Measurements from ENCODE around the gene SEC31B. TPM values are rescaled to one million over a fixed set of nuclear protein-coding genes. Genes with fewer than 3 reads are reported as not detected.

SEC31B gene
- total and polyA plus RNA-seq, 2 donors (not counting 3 experiments of a cell fraction or from before 2014, with no cell fraction given): 11.1 to 14.4 TPM

GRCh38 chr10:100504096-100504495 lies 15.6 kb downstream of the SEC31B start:
- Histone ChIP-seq H3K27ac (ENCODE audit: insufficient read depth, low read depth, low read length) (no peak overlapping the region), H3K4me2 (ENCODE audit: insufficient read depth, low read length) (no peak overlapping the region), H4K20me1 (replicated peaks; ENCODE audit: control insufficient read depth, extremely low read depth, insufficient read depth, low read length) (no peaks in the 10 kb centered on the region), H3K9me1 (replicated peaks; ENCODE audit: control insufficient read depth, extremely low read depth, insufficient read depth, low read length) (no peaks in the 10 kb centered on the region), H3K27me3 (ENCODE audit: control insufficient read depth in 2 of 2, insufficient read depth in 2 of 2, low read length in 2 of 2) (no peaks in the 10 kb centered on the region), H3K36me3 (ENCODE audit: control insufficient read depth in 2 of 2, extremely low read depth in 1 of 2, insufficient read depth in 2 of 2, low read length in 2 of 2) (peaks cover 0 to 2% of the 10 kb centered on the region in 2 experiments), H3K4me3 (replicated peaks in 1 of 3; ENCODE audit: insufficient read depth in 1 of 3, low read depth in 1 of 3, low read length in 3 of 3) (no peak overlapping the region), H3K9me3 (replicated peaks; ENCODE audit: control insufficient read depth, insufficient read depth, low read length) (no peaks in the 10 kb centered on the region), H2AFZ (ENCODE audit: low read depth, low read length) (no peak overlapping the region), H3K9ac (replicated peaks; ENCODE audit: extremely low read depth, insufficient read depth, low read length) (no peak overlapping the region), H3K4me1 (ENCODE audit: control insufficient read depth, extremely low read depth, insufficient read depth, low read length) (no peaks in the 10 kb centered on the region), H3K79me2 (ENCODE audit: control insufficient read depth, insufficient read depth, low read length) (no peaks in the 10 kb centered on the region)
- DNase-seq (ENCODE audit: low read depth, low spot score) (no peak), FAIRE-seq (no peak)
- dilution Hi-C loops (cut with MboI; ENCODE audit: extremely low pct_ligation_motif_present, low sequenced_read_pairs): no loop called here
- POLR2A ChIA-PET: no interaction called here
- no TSS peak for BruUV-seq (replicated peaks)
- intact Hi-C loops (cut with micrococcal nuclease): no loop called here
- CTCF ChIA-PET: interaction anchor here (1.3 to 2.5 kb wide), 2 partner anchors 11 to 22 kb away, joined by 3 to 10 read pairs; no protein-coding TSS in a partner anchor
- no peak for TF ChIP-seq JUN (IDR thresholded peaks at IDR 0.05; ENCODE audit: borderline replicate concordance, insufficient read depth, insufficient read length, low read depth)
- TF ChIP-seq GATA2 (IDR thresholded peaks at IDR 0.05; ENCODE audit: insufficient read depth, insufficient read length, low read depth, low read length): no peak
- TF ChIP-seq POLR2A (IDR thresholded peaks at IDR 0.05; ENCODE audit: low read depth, low read length): no peak
- TF ChIP-seq EZH2 (IDR thresholded peaks at IDR 0.05; ENCODE audit: borderline replicate concordance, low read depth, low read length, severe bottlenecking): no peak
- TF ChIP-seq FOS (IDR thresholded peaks at IDR 0.05; ENCODE audit: borderline replicate concordance, insufficient read depth, low read length): no peak
- no peak for TF ChIP-seq CTCF (IDR thresholded peaks at IDR 0.05; ENCODE audit: extremely low read depth in 1 of 2, insufficient read depth in 1 of 2, low read depth in 1 of 2, low read length in 2 of 2)
- no peak for TF ChIP-seq POLR2AphosphoS5 (IDR thresholded peaks at IDR 0.05; ENCODE audit: insufficient read depth, low read depth, low read length)
- no peak for TF ChIP-seq MYC (IDR thresholded peaks at IDR 0.05; ENCODE audit: low read depth, low read length)
- no peak for TF ChIP-seq MAX (IDR thresholded peaks at IDR 0.05; ENCODE audit: insufficient read depth, insufficient read length)

All from endothelial cell of umbilical vein (primary cell).